ENCODE measurements around the gene SLC16A1.

DNA sequence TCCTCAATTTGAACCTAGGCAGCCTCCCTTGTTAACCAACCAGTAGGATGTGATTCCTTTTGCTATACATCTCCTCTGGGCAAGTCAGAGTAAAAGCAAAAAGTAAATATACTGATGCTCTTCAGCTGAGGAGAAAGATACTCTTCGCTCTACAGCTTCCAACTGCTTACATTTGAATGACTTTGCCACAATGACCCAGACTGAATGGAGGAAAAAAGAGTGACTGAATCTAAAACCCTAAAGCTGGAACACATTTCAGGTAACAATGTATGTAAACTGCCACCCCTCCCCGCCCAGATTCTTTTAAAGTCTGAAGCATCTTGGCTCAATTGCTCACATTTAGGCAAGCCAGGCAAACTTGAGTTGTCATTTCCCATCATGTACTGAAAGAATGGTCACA is 46.1 kb downstream of the SLC16A1 start:
- TF ChIP-seq POLR2AphosphoS5 (IDR thresholded peaks at IDR 0.05; ENCODE audit: borderline replicate concordance, low read depth, low read length) (no peak), EZH2 (IDR thresholded peaks at IDR 0.05) (no peak)
